CD4-positive, alpha-beta T cell (primary cell): ENCODE results near the gene HS6ST3. TPM values are rescaled to one million over a fixed set of nuclear protein-coding genes. Genes with fewer than 3 reads are reported as not detected.

Experiments
- ATAC-seq: fragments of 200-7000 bp; cut with Tn5 transposase; one replicate; pipeline ENCODE4 v1.10.0; 2022; ENCODE audit warnings: mild to moderate bottlenecking; ENCODE audit not compliant: poor library complexity
- CTCF ChIA-PET: fragments of 350-600 bp; sonication (Branson Sonifier 250); formaldehyde crosslinking; loops from one replicate; lab custom pipeline; 2021; ENCODE audit warnings: antibody characterized with exemption, inconsistent platforms; lab: Charles Lee
- POLR2A ChIA-PET: fragments of 350-600 bp; sonication (Branson Sonifier 250); formaldehyde crosslinking; loops from one replicate; lab custom pipeline; 2021; ENCODE audit warnings: antibody characterized with exemption, inconsistent platforms; lab: Charles Lee
- DNase-seq, 14 experiments: peaks; one replicate each; pipeline ENCODE4 v3.0.0-alpha.2; 2013 to 2020; ENCODE audit warnings: mixed read lengths in 2 of 14
- H3K27ac ChIP-seq, 2 donors: one replicate each; pipeline versions ENCODE4 v1.5.1 to v1.7.0; 2013; ENCODE audit warnings: low read length in 2 of 2, low read depth in 1 of 2, mild to moderate bottlenecking in 1 of 2
- H3K27me3 ChIP-seq, 2 experiments: 1 replicate in 1 of 2; 2 replicates in 1 of 2; pipeline versions ENCODE4 v1.6.1 to v1.7.0; 2013; ENCODE audit warnings: low read length in 2 of 2, control low read depth in 1 of 2, mild to moderate bottlenecking in 1 of 2, moderate library complexity in 1 of 2; ENCODE audit not compliant: insufficient read depth in 2 of 2, control insufficient read depth in 1 of 2
- H3K36me3 ChIP-seq: one replicate; pipeline ENCODE4 v1.6.1; 2013; ENCODE audit warnings: low read length, control low read depth; ENCODE audit not compliant: insufficient read depth
- H3K4me1 ChIP-seq: one replicate; pipeline ENCODE4 v1.6.1; 2013; ENCODE audit warnings: low read length, control low read depth; ENCODE audit not compliant: insufficient read depth
- H3K4me3 ChIP-seq: one replicate; pipeline ENCODE4 v1.5.1; 2013; ENCODE audit warnings: mild to moderate bottlenecking, low read length, moderate library complexity
- H3K9me3 ChIP-seq, 2 experiments: 1 replicate in 1 of 2; 2 replicates in 1 of 2; pipeline versions ENCODE4 v1.6.1 to v1.7.0; 2013; ENCODE audit warnings: low read length in 2 of 2, mild to moderate bottlenecking in 2 of 2, control low read depth in 1 of 2, moderate library complexity in 1 of 2; ENCODE audit not compliant: control insufficient read depth in 1 of 2, insufficient read depth in 1 of 2
- H3K27ac Mint-ChIP-seq: one replicate; pipeline ENCODE4 v1.8.0; 2020; ENCODE audit warnings: mixed read lengths
- H3K27me3 Mint-ChIP-seq: one replicate; pipeline ENCODE4 v1.8.0; 2021; ENCODE audit warnings: mixed read lengths
- H3K36me3 Mint-ChIP-seq: one replicate; pipeline ENCODE4 v1.8.0; 2021; ENCODE audit warnings: low read depth, mixed read lengths
- H3K4me1 Mint-ChIP-seq: one replicate; pipeline ENCODE4 v1.8.0; 2021; ENCODE audit warnings: low read depth, mixed read lengths
- H3K4me3 Mint-ChIP-seq: one replicate; pipeline ENCODE4 v1.8.0; 2020; ENCODE audit warnings: mild to moderate bottlenecking, mixed read lengths
- H3K9me3 Mint-ChIP-seq: one replicate; pipeline ENCODE4 v1.8.0; 2020; ENCODE audit warnings: mixed read lengths
- CTCF ChIP-seq: fragments of 200-600 bp; IDR thresholded peaks from one replicate; pipeline ENCODE4 v1.8.0; 2022; ENCODE audit warnings: antibody characterized with exemption, mild to moderate bottlenecking
- intact Hi-C, 2 experiments: fragments of 100-400 bp; cut with DNase I in 1 of 2; cut with micrococcal nuclease in 1 of 2; formaldehyde crosslinking; loops; one replicate each; pipeline versions ENCODE4 v1.15.1 to v1.9.0; 2023 to 2025; cut with DNase I, micrococcal nuclease
- total RNA-seq, 174 experiments: library from RNA in 2 of 174; stranded (reverse) in 2 of 174; gene quantifications; one replicate each; pipeline ENCODE4 v1.2.3 and lab custom pipeline; 2021 to 2026

The HS6ST3 gene
- total RNA-seq, 2 experiments from 2014 or later: not detected

GRCh38 chr13:96454466-96454865, 364.6 kb downstream of the HS6ST3 start:
- CTCF ChIA-PET: no interaction called here
- Histone ChIP-seq H3K36me3 (no peaks in the 10 kb centered on the region), H3K27ac (no peak overlapping the region), H3K9me3 (no peaks in the 10 kb centered on the region), H3K4me3 (no peak overlapping the region), H3K4me1 (no peaks in the 10 kb centered on the region), H3K27me3 (no peaks in the 10 kb centered on the region)
- Mint-ChIP-seq H3K4me1 (no peaks in the 10 kb centered on the region), H3K27me3 (no peaks in the 10 kb centered on the region), H3K27ac (no peak overlapping the region), H3K4me3 (no peak overlapping the region), H3K36me3 (no peaks in the 10 kb centered on the region), H3K9me3 (peaks cover 4% of the 10 kb centered on the region)
- no peak for TF ChIP-seq CTCF
- ATAC-seq (no peak), DNase-seq (no peak)
- POLR2A ChIA-PET: no interaction called here
- intact Hi-C loops: no loop called here

GRCh38 chr13:96460609-96461008, 370.7 kb downstream of the HS6ST3 start:
- ChIA-PET POLR2A (no interaction called here), CTCF (no interaction called here)
- ATAC-seq (no peak), DNase-seq (no peak)
- H3K36me3 Mint-ChIP-seq: no peaks in the 10 kb centered on the region
- H3K27ac ChIP-seq: no peak overlapping the region
- no peaks in the 10 kb centered on the region for H3K4me1 ChIP-seq
- no peak overlapping the region for H3K4me3 ChIP-seq
- TF ChIP-seq CTCF: no peak
- no peaks in the 10 kb centered on the region for H3K27me3 ChIP-seq
- no peaks in the 10 kb centered on the region for H3K4me1 Mint-ChIP-seq
- H3K27ac Mint-ChIP-seq: no peak overlapping the region
- H3K36me3 ChIP-seq: no peaks in the 10 kb centered on the region
- no peaks in the 10 kb centered on the region for H3K27me3 Mint-ChIP-seq
- intact Hi-C loops: no loop called here
- peaks cover 3% of the 10 kb centered on the region for H3K9me3 Mint-ChIP-seq
- no peak overlapping the region for H3K4me3 Mint-ChIP-seq
- H3K9me3 ChIP-seq: no peaks in the 10 kb centered on the region

GRCh38 chr13:96473526-96474180, 383.7 kb downstream of the HS6ST3 start:
- Histone ChIP-seq H3K36me3 (no peaks in the 10 kb centered on the region), H3K27ac (no peak overlapping the region), H3K4me3 (no peak overlapping the region), H3K9me3 (peaks cover 0 to 7% of the 10 kb centered on the region in 2 experiments), H3K27me3 (no peaks in the 10 kb centered on the region), H3K4me1 (no peaks in the 10 kb centered on the region)
- Mint-ChIP-seq H3K4me3 (no peak overlapping the region), H3K4me1 (no peaks in the 10 kb centered on the region), H3K27ac (no peak overlapping the region), H3K27me3 (no peaks in the 10 kb centered on the region), H3K9me3 (peaks cover 2% of the 10 kb centered on the region), H3K36me3 (no peaks in the 10 kb centered on the region)
- no peak for ATAC-seq
- TF ChIP-seq CTCF: no peak
- intact Hi-C loops: no loop called here
- DNase-seq: no peak
- POLR2A ChIA-PET: no interaction called here
- CTCF ChIA-PET: no interaction called here
